ENCODE results near the gene ZNF438. TPM values are rescaled to one million over a fixed set of nuclear protein-coding genes. Genes with fewer than 3 reads are reported as not detected.

Gene ZNF438
- total RNA-seq, 1 donor from 2014 or later, result 3.2 TPM

GRCh38 chr10:30828164-30828563 lies 203.5 kb downstream of the ZNF438 start:
- intact Hi-C loops (cut with micrococcal nuclease), result no loop called here
- no peak for DNase-seq
- H3K4me1 Mint-ChIP-seq, result no peaks in the 10 kb centered on the region
- H3K27me3 Mint-ChIP-seq, result no peaks in the 10 kb centered on the region
- H3K36me3 Mint-ChIP-seq (ENCODE audit: low read depth), result no peaks in the 10 kb centered on the region
- H3K4me3 Mint-ChIP-seq, result no peak overlapping the region
- H3K27ac Mint-ChIP-seq, result no peak overlapping the region
- H3K9me3 Mint-ChIP-seq, result no peaks in the 10 kb centered on the region

GRCh38 chr10:30827531-30828120 lies 204.0 kb downstream of the ZNF438 start:
- no peak for DNase-seq
- Mint-ChIP-seq H3K9me3 (no peaks in the 10 kb centered on the region), H3K27ac (no peak overlapping the region), H3K4me1 (no peaks in the 10 kb centered on the region), H3K4me3 (no peak overlapping the region), H3K27me3 (no peaks in the 10 kb centered on the region), H3K36me3 (ENCODE audit: low read depth) (no peaks in the 10 kb centered on the region)
- intact Hi-C loops (cut with micrococcal nuclease), result no loop called here

GRCh38 chr10:30826679-30827078 lies 205.0 kb downstream of the ZNF438 start:
- no peak for DNase-seq
- H3K4me1 Mint-ChIP-seq, result no peaks in the 10 kb centered on the region
- H3K4me3 Mint-ChIP-seq, result no peak overlapping the region
- no peaks in the 10 kb centered on the region for H3K9me3 Mint-ChIP-seq
- intact Hi-C loops (cut with micrococcal nuclease), result no loop called here
- H3K27me3 Mint-ChIP-seq, result no peaks in the 10 kb centered on the region
- no peak overlapping the region for H3K27ac Mint-ChIP-seq
- no peaks in the 10 kb centered on the region for H3K36me3 Mint-ChIP-seq (ENCODE audit: low read depth)

- no peaks in the 10 kb centered on the region for H3K9me3 Mint-ChIP-seq
- no peak for DNase-seq
- H3K27ac Mint-ChIP-seq, result no peak overlapping the region
- no peak overlapping the region for H3K4me3 Mint-ChIP-seq
- H3K4me1 Mint-ChIP-seq, result no peaks in the 10 kb centered on the region
- H3K36me3 Mint-ChIP-seq (ENCODE audit: low read depth), result no peaks in the 10 kb centered on the region
- intact Hi-C loops (cut with micrococcal nuclease), result no loop called here
- no peaks in the 10 kb centered on the region for H3K27me3 Mint-ChIP-seq
Measured at GRCh38 chr10:30825495-30825894, 206.2 kb downstream of the ZNF438 start.

GRCh38 chr10:30825022-30825421 lies 206.6 kb downstream of the ZNF438 start:
- H3K4me3 Mint-ChIP-seq, result no peak overlapping the region
- peaks cover 2% of the 10 kb centered on the region for H3K4me1 Mint-ChIP-seq
- H3K9me3 Mint-ChIP-seq, result no peaks in the 10 kb centered on the region
- intact Hi-C loops (cut with micrococcal nuclease), result no loop called here
- H3K36me3 Mint-ChIP-seq (ENCODE audit: low read depth), result no peaks in the 10 kb centered on the region
- no peaks in the 10 kb centered on the region for H3K27me3 Mint-ChIP-seq
- H3K27ac Mint-ChIP-seq, result no peak overlapping the region
- no peak for DNase-seq

GRCh38 chr10:30823651-30824050 lies 208.0 kb downstream of the ZNF438 start:
- no peaks in the 10 kb centered on the region for H3K9me3 Mint-ChIP-seq
- peaks cover 2% of the 10 kb centered on the region for H3K4me1 Mint-ChIP-seq
- H3K27ac Mint-ChIP-seq, result no peak overlapping the region
- no peak overlapping the region for H3K4me3 Mint-ChIP-seq
- no peaks in the 10 kb centered on the region for H3K36me3 Mint-ChIP-seq (ENCODE audit: low read depth)
- DNase-seq, result no peak
- intact Hi-C loops (cut with micrococcal nuclease), result no loop called here
- no peaks in the 10 kb centered on the region for H3K27me3 Mint-ChIP-seq

- Mint-ChIP-seq H3K27me3 (no peaks in the 10 kb centered on the region), H3K4me3 (no peak overlapping the region), H3K36me3 (ENCODE audit: low read depth) (no peaks in the 10 kb centered on the region), H3K27ac (no peak overlapping the region), H3K9me3 (no peaks in the 10 kb centered on the region), H3K4me1 (peaks cover 2% of the 10 kb centered on the region)
- no peak for DNase-seq
- intact Hi-C loops (cut with micrococcal nuclease), result no loop called here
Measured at GRCh38 chr10:30822693-30823465, 208.8 kb downstream of the ZNF438 start.

GRCh38 chr10:30821994-30822692 lies 209.5 kb downstream of the ZNF438 start:
- no peaks in the 10 kb centered on the region for H3K9me3 Mint-ChIP-seq
- intact Hi-C loops (cut with micrococcal nuclease), result no loop called here

GRCh38 chr10:30821261-30821993 lies 210.2 kb downstream of the ZNF438 start:
- H3K27ac Mint-ChIP-seq, result no peak overlapping the region
- DNase-seq, result no peak
- no peaks in the 10 kb centered on the region for H3K27me3 Mint-ChIP-seq
- no peaks in the 10 kb centered on the region for H3K36me3 Mint-ChIP-seq (ENCODE audit: low read depth)
- intact Hi-C loops (cut with micrococcal nuclease), result no loop called here
- H3K4me3 Mint-ChIP-seq, result no peak overlapping the region
- H3K9me3 Mint-ChIP-seq, result no peaks in the 10 kb centered on the region
- peaks cover 2% of the 10 kb centered on the region for H3K4me1 Mint-ChIP-seq

More at GRCh38 chr10:30821994-30822692, 209.5 kb downstream of the ZNF438 start:
- Mint-ChIP-seq H3K27me3 (no peaks in the 10 kb centered on the region), H3K36me3 (ENCODE audit: low read depth) (no peaks in the 10 kb centered on the region), H3K27ac (no peak overlapping the region), H3K4me1 (peaks cover 2% of the 10 kb centered on the region), H3K4me3 (no peak overlapping the region)
- DNase-seq, result no peak

GRCh38 chr10:30820261-30820991 lies 211.2 kb downstream of the ZNF438 start:
- no peak overlapping the region for H3K4me3 Mint-ChIP-seq
- no peak overlapping the region for H3K27ac Mint-ChIP-seq
- H3K36me3 Mint-ChIP-seq (ENCODE audit: low read depth), result no peaks in the 10 kb centered on the region
- no peaks in the 10 kb centered on the region for H3K27me3 Mint-ChIP-seq
- no peak for DNase-seq
- no peaks in the 10 kb centered on the region for H3K9me3 Mint-ChIP-seq
- H3K4me1 Mint-ChIP-seq, result peaks cover 2% of the 10 kb centered on the region
- intact Hi-C loops (cut with micrococcal nuclease), result no loop called here

GRCh38 chr10:30819341-30820181 lies 212.1 kb downstream of the ZNF438 start:
- H3K36me3 Mint-ChIP-seq (ENCODE audit: low read depth), result no peaks in the 10 kb centered on the region
- no peaks in the 10 kb centered on the region for H3K9me3 Mint-ChIP-seq
- no peak overlapping the region for H3K27ac Mint-ChIP-seq
- H3K4me1 Mint-ChIP-seq, result peaks cover 2% of the 10 kb centered on the region
- intact Hi-C loops (cut with micrococcal nuclease), result no loop called here
- DNase-seq, result no peak
- no peak overlapping the region for H3K4me3 Mint-ChIP-seq
- H3K27me3 Mint-ChIP-seq, result no peaks in the 10 kb centered on the region

- Mint-ChIP-seq H3K9me3 (no peaks in the 10 kb centered on the region), H3K4me1 (peaks cover 6% of the 10 kb centered on the region), H3K4me3 (no peak overlapping the region), H3K27ac (no peak overlapping the region), H3K27me3 (no peaks in the 10 kb centered on the region), H3K36me3 (ENCODE audit: low read depth) (no peaks in the 10 kb centered on the region)
- intact Hi-C loops (cut with micrococcal nuclease), result no loop called here
- DNase-seq, result no peak
Measured at GRCh38 chr10:30818854-30819253, 212.8 kb downstream of the ZNF438 start.
